Ramos (cell line): ENCODE measurements around the gene MIR17HG.
"Not testable (repeated sequence)": the region's sequence is repeated elsewhere in the genome, so short reads cannot be mapped to it uniquely, and the experiment has no call there.

Experiments
- in situ Hi-C: fragments of 300-500 bp; cut with MboI; formaldehyde crosslinking; loops from one replicate; pipeline ENCODE4 v1.14.3; 2022; ENCODE audit warnings: low sequenced_read_pairs; ENCODE audit not compliant: unreplicated experiment

Gene MIR17HG

GRCh38 chr13:91346850-91347201 lies 661 bp upstream of the MIR17HG start:
- in situ Hi-C loops: no loop called here

GRCh38 chr13:91347996-91348905 lies 764 bp downstream of the MIR17HG start:
- in situ Hi-C loops: no loop called here

GRCh38 chr13:91348906-91349435 lies 1.5 kb downstream of the MIR17HG start:
- in situ Hi-C loops: no loop called here

GRCh38 chr13:91349992-91350911 lies 2.8 kb downstream of the MIR17HG start:
- in situ Hi-C loops: no loop called here

GRCh38 chr13:91351123-91351522 lies 3.6 kb downstream of the MIR17HG start:
- in situ Hi-C loops: no loop called here

GRCh38 chr13:91351980-91352379 lies 4.5 kb downstream of the MIR17HG start:
- in situ Hi-C loops: no loop called here

- in situ Hi-C loops: not testable (repeated sequence)
Measured at GRCh38 chr13:91352891-91353290, 5.4 kb downstream of the MIR17HG start.

GRCh38 chr13:91353494-91353893 lies 6.0 kb downstream of the MIR17HG start:
- in situ Hi-C loops: no loop called here

GRCh38 chr13:91355099-91355825 lies 7.8 kb downstream of the MIR17HG start:
- in situ Hi-C loops: no loop called here

GRCh38 chr13:91355826-91356710 lies 8.6 kb downstream of the MIR17HG start:
- in situ Hi-C loops: no loop called here

- in situ Hi-C loops: no loop called here
Measured at GRCh38 chr13:91356919-91357612, 9.6 kb downstream of the MIR17HG start.

- in situ Hi-C loops: no loop called here
Measured at GRCh38 chr13:91357613-91358386, 10.3 kb downstream of the MIR17HG start.

GRCh38 chr13:91358387-91358782 lies 10.9 kb downstream of the MIR17HG start:
- in situ Hi-C loops: no loop called here

GRCh38 chr13:91359111-91359510 lies 11.6 kb downstream of the MIR17HG start:
- in situ Hi-C loops: no loop called here

- in situ Hi-C loops: no loop called here
Measured at GRCh38 chr13:91359631-91360030, 12.1 kb downstream of the MIR17HG start.

GRCh38 chr13:91360246-91360751 lies 12.8 kb downstream of the MIR17HG start:
- in situ Hi-C loops: no loop called here

- in situ Hi-C loops: no loop called here
Measured at GRCh38 chr13:91361755-91362271, 14.3 kb downstream of the MIR17HG start.
